ENCODE measurements around the gene BACH2. TPM values are rescaled to one million over a fixed set of nuclear protein-coding genes. Genes with fewer than 3 reads are reported as not detected.
A peak's percentile ranks its signal among the peaks of the same experiment; 100 is the strongest.

Gene BACH2
- total RNA-seq, 1 donor from 2014 or later: 2.1 TPM

GRCh38 chr6:90220273-90220672 lies 76.4 kb downstream of the BACH2 start:
- FAIRE-seq: no peak
- H3K36me3 ChIP-seq (ENCODE audit: control insufficient read depth, insufficient read depth, low read length): no peaks in the 10 kb centered on the region
- no peak for DNase-seq (ENCODE audit: low read depth)
- TF ChIP-seq CTCF (IDR thresholded peaks at IDR 0.05; ENCODE audit: insufficient read depth, low read length, severe bottlenecking): no peak
- H3K27me3 ChIP-seq (ENCODE audit: control insufficient read depth, insufficient read depth, low read length): no peaks in the 10 kb centered on the region
- no peak overlapping the region for H3K4me3 ChIP-seq (ENCODE audit: low read depth, low read length)

GRCh38 chr6:90219209-90219985 lies 77.2 kb downstream of the BACH2 start:
- Histone ChIP-seq H3K36me3 (ENCODE audit: control insufficient read depth, insufficient read depth, low read length) (no peaks in the 10 kb centered on the region), H3K4me3 (ENCODE audit: low read depth, low read length) (no peak overlapping the region), H3K27me3 (ENCODE audit: control insufficient read depth, insufficient read depth, low read length) (no peaks in the 10 kb centered on the region)
- DNase-seq (ENCODE audit: low read depth) (peak; percentile 70), FAIRE-seq (no peak)
- TF ChIP-seq CTCF (IDR thresholded peaks at IDR 0.05; ENCODE audit: insufficient read depth, low read length, severe bottlenecking): no peak

- no peaks in the 10 kb centered on the region for H3K27me3 ChIP-seq (ENCODE audit: control insufficient read depth, insufficient read depth, low read length)
- DNase-seq (ENCODE audit: low read depth) (no peak), FAIRE-seq (no peak)
- no peak for TF ChIP-seq CTCF (IDR thresholded peaks at IDR 0.05; ENCODE audit: insufficient read depth, low read length, severe bottlenecking)
- no peaks in the 10 kb centered on the region for H3K36me3 ChIP-seq (ENCODE audit: control insufficient read depth, insufficient read depth, low read length)
- H3K4me3 ChIP-seq (ENCODE audit: low read depth, low read length): no peak overlapping the region
Observed at GRCh38 chr6:90218959-90219208, 77.8 kb downstream of the BACH2 start.

- TF ChIP-seq CTCF (IDR thresholded peaks at IDR 0.05; ENCODE audit: insufficient read depth, low read length, severe bottlenecking): no peak
- peak overlapping the region; percentile 17 for H3K4me3 ChIP-seq (ENCODE audit: low read depth, low read length)
- no peaks in the 10 kb centered on the region for H3K36me3 ChIP-seq (ENCODE audit: control insufficient read depth, insufficient read depth, low read length)
- H3K27me3 ChIP-seq (ENCODE audit: control insufficient read depth, insufficient read depth, low read length): no peaks in the 10 kb centered on the region
- DNase-seq (ENCODE audit: low read depth) (peak; percentile 63), FAIRE-seq (no peak)
Observed at GRCh38 chr6:90217506-90218127, 79.0 kb downstream of the BACH2 start.

GRCh38 chr6:90216072-90216977 lies 80.3 kb downstream of the BACH2 start:
- no peak for DNase-seq (ENCODE audit: low read depth)
- FAIRE-seq: peak; percentile 18
- no peak overlapping the region for H3K4me3 ChIP-seq (ENCODE audit: low read depth, low read length)
- TF ChIP-seq CTCF (IDR thresholded peaks at IDR 0.05; ENCODE audit: insufficient read depth, low read length, severe bottlenecking): no peak
- no peaks in the 10 kb centered on the region for H3K36me3 ChIP-seq (ENCODE audit: control insufficient read depth, insufficient read depth, low read length)
- no peaks in the 10 kb centered on the region for H3K27me3 ChIP-seq (ENCODE audit: control insufficient read depth, insufficient read depth, low read length)

All from bronchial epithelial cell (primary cell).